HCT116 (cell line): ENCODE measurements around the gene NBEAL2. TPM values are rescaled to one million over a fixed set of nuclear protein-coding genes. Genes with fewer than 3 reads are reported as not detected.

ENCODE experiments used
- ATAC-seq: fragments of 200-7000 bp; cut with Tn5 transposase; 2 replicates; pipeline ENCODE4 v1.9.1; 2020; ENCODE audit warnings: mild to moderate bottlenecking, moderate library complexity
- BruUV-seq: library from RNA; stranded (reverse); fragments of 400-500 nt; replicated peaks from 2 replicates; lab custom pipeline; 2021; lab: Mats Ljungman, UMichigan
- CTCF ChIA-PET: fragments of 300-600 bp; sonication (Branson Sonifier 250); formaldehyde crosslinking; loops from one replicate; lab custom pipeline; 2021; ENCODE audit warnings: antibody characterized with exemption; lab: Charles Lee
- POLR2A ChIA-PET: fragments of 300-600, 350-600 bp; sonication (Branson Sonifier 250); formaldehyde crosslinking; loops from one replicate; lab custom pipeline; 2021; ENCODE audit warnings: antibody characterized with exemption; lab: Charles Lee
- RAD21 ChIA-PET, 2 experiments: fragments of 300-600 bp; sonication (Branson Sonifier 250); formaldehyde crosslinking; loops; one replicate each; lab custom pipeline; 2023; ENCODE audit warnings: low total read pairs in 2 of 2; ENCODE audit not compliant: uncharacterized antibody in 2 of 2, unreplicated experiment in 2 of 2, low non-redundant PET in 1 of 2; lab: Charles Lee
- DNase-seq: peaks from one replicate; pipeline ENCODE4 v3.0.0-alpha.2; 2010; ENCODE audit warnings: low read depth, low spot score
- H2AFZ ChIP-seq: fragments of 200-600 bp; shearing (Covaris generic), sonication (generic); 2 replicates; pipeline ENCODE4 v1.6.1; 2017; ENCODE audit warnings: low read depth, mixed run types, mixed read lengths, antibody characterized with exemption, low read length; ENCODE audit not compliant: poor library complexity, severe bottlenecking
- H3K27ac ChIP-seq: 2 replicates; pipeline ENCODE4 v1.5.1; 2012; ENCODE audit warnings: low read depth, low read length
- H3K27me3 ChIP-seq: fragments of 200-600 bp; sonication (generic); 2 replicates; pipeline ENCODE4 v1.6.1; 2016; ENCODE audit warnings: mixed run types, low read length, mixed read lengths; ENCODE audit not compliant: insufficient read depth
- H3K36me3 ChIP-seq, 2 experiments: fragments of 200-500 bp in 1 of 2; fragments of 200-600 bp in 1 of 2; sonication (Bioruptor generic) in 1 of 2; sonication (generic) in 1 of 2; 2 replicates each; pipeline versions ENCODE4 v1.5.1 to v1.6.1; 2014 to 2016; ENCODE audit warnings: low read length in 2 of 2, inconsistent platforms in 1 of 2, mixed read lengths in 1 of 2, mixed run types in 1 of 2; ENCODE audit not compliant: insufficient read depth in 2 of 2, control insufficient read depth in 1 of 2
- H3K4me1 ChIP-seq, 2 experiments: fragments of 200-600 bp in 1 of 2; sonication (generic) in 1 of 2; 2 replicates each; pipeline versions ENCODE4 v1.5.1 to v1.6.1; 2012 to 2017; ENCODE audit warnings: low read length in 2 of 2, inconsistent platforms in 1 of 2, mild to moderate bottlenecking in 1 of 2, mixed read lengths in 1 of 2, mixed run types in 1 of 2, moderate library complexity in 1 of 2; ENCODE audit not compliant: insufficient read depth in 2 of 2, control insufficient read depth in 1 of 2
- H3K4me2 ChIP-seq: fragments of 200-600 bp; sonication (generic); 2 replicates; pipeline ENCODE4 v1.6.1; 2017; ENCODE audit warnings: mixed run types, low read length, mixed read lengths
- H3K4me3 ChIP-seq, 2 experiments: fragments of 200-600 bp in 1 of 2; sonication (generic) in 1 of 2; replicated peaks in 1 of 2; 2 replicates each; pipeline ENCODE4 v1.5.1; 2011 to 2016; ENCODE audit warnings: low read length in 2 of 2, control low read depth in 1 of 2, low read depth in 1 of 2, mild to moderate bottlenecking in 1 of 2, mixed read lengths in 1 of 2, mixed run types in 1 of 2
- H3K79me2 ChIP-seq: fragments of 200-600 bp; sonication (generic); 2 replicates; pipeline ENCODE4 v1.6.1; 2017; ENCODE audit warnings: mild to moderate bottlenecking, mixed run types, low read length, moderate library complexity, mixed read lengths; ENCODE audit not compliant: insufficient read depth
- H3K9ac ChIP-seq: fragments of 200-600 bp; sonication (generic); 2 replicates; pipeline ENCODE4 v1.6.1; 2016; ENCODE audit warnings: low read length, mixed read lengths
- H3K9me2 ChIP-seq: fragments of 200-600 bp; sonication (generic), shearing (Covaris generic); 2 replicates; pipeline ENCODE4 v1.6.1; 2017; ENCODE audit warnings: mixed run types, mild to moderate bottlenecking, moderate library complexity; ENCODE audit not compliant: insufficient read depth
- H3K9me3 ChIP-seq, 2 experiments: fragments of 200-500 bp in 1 of 2; fragments of 200-600 bp in 1 of 2; sonication (Bioruptor generic) in 1 of 2; sonication (generic) in 1 of 2; 2 replicates each; pipeline ENCODE4 v1.6.1; 2014 to 2017; ENCODE audit warnings: low read length in 2 of 2, mixed read lengths in 2 of 2, inconsistent platforms in 1 of 2, low read depth in 1 of 2, mild to moderate bottlenecking in 1 of 2, mixed run types in 1 of 2, moderate library complexity in 1 of 2; ENCODE audit not compliant: control insufficient read depth in 1 of 2, insufficient read depth in 1 of 2
- H4K20me1 ChIP-seq: fragments of 200-600 bp; sonication (generic), shearing (Covaris generic); 2 replicates; pipeline ENCODE4 v1.6.1; 2017; ENCODE audit warnings: mixed run types, mild to moderate bottlenecking, moderate library complexity; ENCODE audit not compliant: insufficient read depth
- CBX3 ChIP-seq: IDR thresholded peaks from 2 replicates; pipeline ENCODE4 v1.6.1; 2012; ENCODE audit warnings: low read depth
- EGR1 ChIP-seq: IDR thresholded peaks from 2 replicates; pipeline ENCODE4 v1.6.1; 2012; ENCODE audit warnings: low read depth
- EZH2 ChIP-seq: fragments of 200-600 bp; sonication (generic); IDR thresholded peaks from 2 replicates; pipeline ENCODE4 v1.6.1; 2017; ENCODE audit warnings: antibody characterized with exemption, mixed run types
- POLR2A ChIP-seq: IDR thresholded peaks from 2 replicates; pipeline ENCODE4 v1.7.0; 2011; ENCODE audit warnings: borderline replicate concordance; ENCODE audit not compliant: insufficient read depth, insufficient read length; ENCODE audit errors: extremely low read depth
- POLR2AphosphoS5 ChIP-seq: IDR thresholded peaks from 2 replicates; pipeline ENCODE4 v1.6.1; 2011; ENCODE audit warnings: mild to moderate bottlenecking, low read depth, low read length, moderate library complexity
- SP1 ChIP-seq: IDR thresholded peaks from 2 replicates; pipeline ENCODE4 v1.6.1; 2012; ENCODE audit warnings: low read depth
- ZFX ChIP-seq: fragments of 450-650 bp; IDR thresholded peaks from 2 replicates; pipeline ENCODE4 v1.6.1; 2017
- ZNF274 ChIP-seq: fragments of 200-500 bp; sonication (Bioruptor generic); IDR thresholded peaks from 2 replicates; pipeline ENCODE4 v1.6.1; 2014; ENCODE audit warnings: mild to moderate bottlenecking, low read depth, low read length, inconsistent platforms
- intact Hi-C: fragments of 100-400 bp; cut with micrococcal nuclease; formaldehyde crosslinking; loops from 2 replicates; pipeline ENCODE4 v1.10.0; 2022
- total RNA-seq: library from RNA; stranded (reverse); gene quantifications from one replicate; pipeline ENCODE4 v1.2.1, GENCODE V29; 2021; ENCODE audit not compliant: unreplicated experiment
- TF ChIP-seq, protein P1 (sequence below), 3 experiments: fragments of 200-600 bp in 1 of 3; sonication (generic) in 1 of 3; IDR thresholded peaks in 2 of 3; conservative IDR thresholded peaks in 1 of 3; 2 replicates each; pipeline ENCODE4 v1.5.1; 2012 to 2017; ENCODE audit warnings: low read depth in 2 of 3, low read length in 2 of 3, antibody characterized with exemption in 1 of 3, borderline replicate concordance in 1 of 3, control low read depth in 1 of 3, mild to moderate bottlenecking in 1 of 3, mixed read lengths in 1 of 3, mixed run types in 1 of 3, moderate library complexity in 1 of 3; ENCODE audit not compliant: insufficient read depth in 1 of 3
- TF ChIP-seq, protein P2 (sequence below): IDR thresholded peaks from 2 replicates; pipeline ENCODE4 v1.6.1; 2012; ENCODE audit warnings: low read depth
- TF ChIP-seq, protein P3 (sequence below): IDR thresholded peaks from 2 replicates; pipeline ENCODE4 v1.6.1; 2012

The NBEAL2 gene
- total RNA-seq, 1 experiment from 2014 or later = 72.9 TPM

DNA sequence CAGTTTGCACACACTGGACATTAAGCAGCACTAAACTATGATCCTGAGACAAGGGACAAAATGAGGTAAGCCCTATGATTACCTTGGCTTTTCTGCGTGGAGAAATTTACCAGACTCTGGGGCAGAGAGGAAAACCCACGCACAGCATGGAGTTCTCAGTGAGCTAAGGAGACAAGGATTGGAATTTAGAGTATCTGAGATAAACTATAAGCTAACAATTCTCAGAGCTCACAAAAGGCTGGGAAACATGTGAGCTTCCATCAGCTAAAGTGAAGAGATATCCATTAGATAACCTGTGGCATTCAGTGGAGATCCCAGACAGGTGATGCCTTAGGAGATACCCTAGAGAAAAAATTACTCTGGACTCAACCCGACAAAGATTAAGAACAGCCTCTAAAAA lies 48.7 kb downstream of the NBEAL2 start:
- Histone ChIP-seq H3K27me3 (no peaks in the 10 kb centered on the region), H3K9me3 (no peaks in the 10 kb centered on the region), H3K4me1 (no peaks in the 10 kb centered on the region), H2AFZ (no peak overlapping the region), H3K27ac (no peak overlapping the region), H3K4me3 (no peak overlapping the region), H4K20me1 (peaks cover 16% of the 10 kb centered on the region; the same call in 1 of the 2 replicates), H3K9me2 (no peaks in the 10 kb centered on the region), H3K4me2 (no peak overlapping the region), H3K79me2 (peaks cover 7% of the 10 kb centered on the region), H3K36me3 (0 out of 4 replicates have a peak, but pooled peaks cover 0 to 3% of the 10 kb centered on the region in 2 experiments), H3K9ac (no peak overlapping the region)
- no TSS peak for BruUV-seq
- CTCF ChIA-PET = no interaction called here
- no peak for ATAC-seq
- POLR2A ChIA-PET = no interaction called here
- intact Hi-C loops = no loop called here
- TF ChIP-seq POLR2A (no peak), ZNF274 (no peak), EGR1 (no peak), CBX3 (no peak), SP1 (no peak), EZH2 (no peak), ZFX (no peak), POLR2AphosphoS5 (no peak)
- TF ChIP-seq, protein P1, sequence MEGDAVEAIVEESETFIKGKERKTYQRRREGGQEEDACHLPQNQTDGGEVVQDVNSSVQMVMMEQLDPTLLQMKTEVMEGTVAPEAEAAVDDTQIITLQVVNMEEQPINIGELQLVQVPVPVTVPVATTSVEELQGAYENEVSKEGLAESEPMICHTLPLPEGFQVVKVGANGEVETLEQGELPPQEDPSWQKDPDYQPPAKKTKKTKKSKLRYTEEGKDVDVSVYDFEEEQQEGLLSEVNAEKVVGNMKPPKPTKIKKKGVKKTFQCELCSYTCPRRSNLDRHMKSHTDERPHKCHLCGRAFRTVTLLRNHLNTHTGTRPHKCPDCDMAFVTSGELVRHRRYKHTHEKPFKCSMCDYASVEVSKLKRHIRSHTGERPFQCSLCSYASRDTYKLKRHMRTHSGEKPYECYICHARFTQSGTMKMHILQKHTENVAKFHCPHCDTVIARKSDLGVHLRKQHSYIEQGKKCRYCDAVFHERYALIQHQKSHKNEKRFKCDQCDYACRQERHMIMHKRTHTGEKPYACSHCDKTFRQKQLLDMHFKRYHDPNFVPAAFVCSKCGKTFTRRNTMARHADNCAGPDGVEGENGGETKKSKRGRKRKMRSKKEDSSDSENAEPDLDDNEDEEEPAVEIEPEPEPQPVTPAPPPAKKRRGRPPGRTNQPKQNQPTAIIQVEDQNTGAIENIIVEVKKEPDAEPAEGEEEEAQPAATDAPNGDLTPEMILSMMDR (IDR thresholded peaks at IDR 0.05 in 2 of 3, conservative IDR thresholded peaks at IDR 0.05 in 1 of 3; ENCODE audit: borderline replicate concordance in 1 of 3, insufficient read depth in 1 of 3, low read depth in 2 of 3, low read length in 2 of 3) = no peak
- TF ChIP-seq, protein P2, sequence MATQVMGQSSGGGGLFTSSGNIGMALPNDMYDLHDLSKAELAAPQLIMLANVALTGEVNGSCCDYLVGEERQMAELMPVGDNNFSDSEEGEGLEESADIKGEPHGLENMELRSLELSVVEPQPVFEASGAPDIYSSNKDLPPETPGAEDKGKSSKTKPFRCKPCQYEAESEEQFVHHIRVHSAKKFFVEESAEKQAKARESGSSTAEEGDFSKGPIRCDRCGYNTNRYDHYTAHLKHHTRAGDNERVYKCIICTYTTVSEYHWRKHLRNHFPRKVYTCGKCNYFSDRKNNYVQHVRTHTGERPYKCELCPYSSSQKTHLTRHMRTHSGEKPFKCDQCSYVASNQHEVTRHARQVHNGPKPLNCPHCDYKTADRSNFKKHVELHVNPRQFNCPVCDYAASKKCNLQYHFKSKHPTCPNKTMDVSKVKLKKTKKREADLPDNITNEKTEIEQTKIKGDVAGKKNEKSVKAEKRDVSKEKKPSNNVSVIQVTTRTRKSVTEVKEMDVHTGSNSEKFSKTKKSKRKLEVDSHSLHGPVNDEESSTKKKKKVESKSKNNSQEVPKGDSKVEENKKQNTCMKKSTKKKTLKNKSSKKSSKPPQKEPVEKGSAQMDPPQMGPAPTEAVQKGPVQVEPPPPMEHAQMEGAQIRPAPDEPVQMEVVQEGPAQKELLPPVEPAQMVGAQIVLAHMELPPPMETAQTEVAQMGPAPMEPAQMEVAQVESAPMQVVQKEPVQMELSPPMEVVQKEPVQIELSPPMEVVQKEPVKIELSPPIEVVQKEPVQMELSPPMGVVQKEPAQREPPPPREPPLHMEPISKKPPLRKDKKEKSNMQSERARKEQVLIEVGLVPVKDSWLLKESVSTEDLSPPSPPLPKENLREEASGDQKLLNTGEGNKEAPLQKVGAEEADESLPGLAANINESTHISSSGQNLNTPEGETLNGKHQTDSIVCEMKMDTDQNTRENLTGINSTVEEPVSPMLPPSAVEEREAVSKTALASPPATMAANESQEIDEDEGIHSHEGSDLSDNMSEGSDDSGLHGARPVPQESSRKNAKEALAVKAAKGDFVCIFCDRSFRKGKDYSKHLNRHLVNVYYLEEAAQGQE = no peak
- TF ChIP-seq, protein P3, sequence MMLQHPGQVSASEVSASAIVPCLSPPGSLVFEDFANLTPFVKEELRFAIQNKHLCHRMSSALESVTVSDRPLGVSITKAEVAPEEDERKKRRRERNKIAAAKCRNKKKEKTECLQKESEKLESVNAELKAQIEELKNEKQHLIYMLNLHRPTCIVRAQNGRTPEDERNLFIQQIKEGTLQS = no peak
- RAD21 ChIA-PET = no interaction called here
- no peak for DNase-seq
